Ishikawa (cell line): ENCODE results near the gene ASPDH.

Experiments
- CEBPB ChIP-seq: IDR thresholded peaks from 2 replicates; pipeline ENCODE4 v1.6.1; 2012
- CREB1 ChIP-seq: IDR thresholded peaks from 2 replicates; pipeline ENCODE4 v1.6.1; 2012; ENCODE audit warnings: low read depth
- EP300 ChIP-seq: IDR thresholded peaks from 2 replicates; pipeline ENCODE4 v1.6.1; 2012; ENCODE audit warnings: borderline replicate concordance
- RAD21 ChIP-seq: IDR thresholded peaks from 2 replicates; pipeline ENCODE4 v1.6.1; 2012; ENCODE audit warnings: low read depth
- TAF1 ChIP-seq: IDR thresholded peaks from 2 replicates; pipeline ENCODE4 v1.6.1; 2012; ENCODE audit warnings: low read depth, mild to moderate bottlenecking
- TCF12 ChIP-seq: IDR thresholded peaks from 2 replicates; pipeline ENCODE4 v1.6.1; 2012; ENCODE audit warnings: low read depth
- TF ChIP-seq, protein P1 (sequence below): IDR thresholded peaks from 2 replicates; pipeline ENCODE4 v1.6.1; 2012

- no peak for TF ChIP-seq EP300
- no peak for TF ChIP-seq TCF12
- TF ChIP-seq CREB1: no peak
- TF ChIP-seq, protein P1, sequence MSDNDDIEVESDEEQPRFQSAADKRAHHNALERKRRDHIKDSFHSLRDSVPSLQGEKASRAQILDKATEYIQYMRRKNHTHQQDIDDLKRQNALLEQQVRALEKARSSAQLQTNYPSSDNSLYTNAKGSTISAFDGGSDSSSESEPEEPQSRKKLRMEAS: no peak
- TF ChIP-seq RAD21: no peak
- TF ChIP-seq CEBPB: no peak
- TF ChIP-seq TAF1: no peak
Measured at GRCh38 chr19:50475736-50476223, 37.9 kb downstream of the ASPDH start.
